Bronchial epithelial cell (primary cell): Measurements from ENCODE around the gene SSUH2. TPM values are rescaled to one million over a fixed set of nuclear protein-coding genes. Genes with fewer than 3 reads are reported as not detected.
A peak's percentile ranks its signal among the peaks of the same experiment; 100 is the strongest.

Experiments used
- DNase-seq: peaks from one replicate; pipeline ENCODE4 v3.0.0-alpha.2; 2010; ENCODE audit warnings: low read depth
- FAIRE-seq: peaks from 2 replicates; lab custom pipeline; 2011; peaks lifted over from hg19 to GRCh38; lab: Jason Lieb, UNC
- H3K27me3 ChIP-seq: 2 replicates; pipeline ENCODE4 v1.5.1; 2011; ENCODE audit warnings: low read length; ENCODE audit not compliant: control insufficient read depth, insufficient read depth
- H3K36me3 ChIP-seq: 2 replicates; pipeline ENCODE4 v1.5.1; 2011; ENCODE audit warnings: low read length; ENCODE audit not compliant: control insufficient read depth, insufficient read depth
- H3K4me3 ChIP-seq: 2 replicates; pipeline ENCODE4 v1.5.1; 2011; ENCODE audit warnings: mild to moderate bottlenecking, low read depth, low read length, control low read depth
- total RNA-seq: library from RNA; depleted of rRNA; stranded (reverse); fragments of >200 nt; gene quantifications from 2 replicates; pipeline ENCODE4 v1.2.1, GENCODE V29; 2014
- TF ChIP-seq, protein P1 (sequence below): IDR thresholded peaks from 2 replicates; pipeline ENCODE4 v1.5.1; 2011; ENCODE audit warnings: mild to moderate bottlenecking, moderate library complexity, low read length, control low read depth, inconsistent platforms; ENCODE audit not compliant: insufficient read depth, severe bottlenecking

Gene SSUH2
- total RNA-seq, 1 donor from 2014 or later, result 0.26 TPM

DNA sequence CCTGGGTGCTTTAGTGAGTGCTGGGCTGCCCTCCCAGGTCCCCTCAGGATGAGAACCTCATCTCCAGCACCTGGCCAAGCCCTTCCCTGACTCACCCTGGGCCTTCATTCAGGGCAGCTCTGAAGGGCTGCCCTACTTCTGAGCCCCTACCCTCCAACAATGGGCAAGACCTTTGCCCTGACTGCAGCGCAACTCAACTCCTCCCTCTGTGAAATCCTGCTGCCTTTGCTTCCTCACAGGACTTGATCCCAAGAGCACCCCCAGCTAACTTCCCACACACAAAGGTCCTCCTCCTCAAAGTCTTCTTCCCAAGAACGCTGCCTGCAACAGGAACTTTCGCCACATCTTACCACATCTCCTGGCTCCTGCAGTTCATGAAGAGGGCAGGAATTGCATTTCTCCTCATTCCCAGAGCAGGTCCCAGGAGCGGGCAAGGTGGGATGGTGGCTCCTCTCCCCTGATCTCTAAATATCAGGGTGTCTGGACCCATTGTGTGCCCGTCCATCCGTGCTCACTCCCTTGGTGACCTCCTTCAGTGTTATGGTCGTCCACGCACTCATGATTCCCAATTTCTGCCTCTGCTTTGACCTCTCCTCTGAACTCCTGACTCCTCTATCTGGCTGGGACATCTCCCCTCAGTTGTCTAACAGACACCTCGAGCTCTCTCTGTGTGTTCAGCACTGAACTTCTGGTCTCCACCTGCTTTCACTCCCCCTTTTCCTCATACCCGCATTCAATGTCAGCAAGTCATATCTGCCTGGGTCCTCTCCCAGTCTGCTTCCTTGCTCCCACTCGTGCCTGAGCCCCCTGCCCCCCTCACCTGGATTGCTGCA is 4.5 kb upstream of the SSUH2 start:
- Histone ChIP-seq H3K4me3 (no peak overlapping the region), H3K36me3 (no peaks in the 10 kb centered on the region), H3K27me3 (no peaks in the 10 kb centered on the region)
- DNase-seq, result no peak
- TF ChIP-seq, protein P1, sequence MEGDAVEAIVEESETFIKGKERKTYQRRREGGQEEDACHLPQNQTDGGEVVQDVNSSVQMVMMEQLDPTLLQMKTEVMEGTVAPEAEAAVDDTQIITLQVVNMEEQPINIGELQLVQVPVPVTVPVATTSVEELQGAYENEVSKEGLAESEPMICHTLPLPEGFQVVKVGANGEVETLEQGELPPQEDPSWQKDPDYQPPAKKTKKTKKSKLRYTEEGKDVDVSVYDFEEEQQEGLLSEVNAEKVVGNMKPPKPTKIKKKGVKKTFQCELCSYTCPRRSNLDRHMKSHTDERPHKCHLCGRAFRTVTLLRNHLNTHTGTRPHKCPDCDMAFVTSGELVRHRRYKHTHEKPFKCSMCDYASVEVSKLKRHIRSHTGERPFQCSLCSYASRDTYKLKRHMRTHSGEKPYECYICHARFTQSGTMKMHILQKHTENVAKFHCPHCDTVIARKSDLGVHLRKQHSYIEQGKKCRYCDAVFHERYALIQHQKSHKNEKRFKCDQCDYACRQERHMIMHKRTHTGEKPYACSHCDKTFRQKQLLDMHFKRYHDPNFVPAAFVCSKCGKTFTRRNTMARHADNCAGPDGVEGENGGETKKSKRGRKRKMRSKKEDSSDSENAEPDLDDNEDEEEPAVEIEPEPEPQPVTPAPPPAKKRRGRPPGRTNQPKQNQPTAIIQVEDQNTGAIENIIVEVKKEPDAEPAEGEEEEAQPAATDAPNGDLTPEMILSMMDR, result no peak
- FAIRE-seq, result no peak

GRCh38 chr3:8647137-8647985 is 2.8 kb upstream of the SSUH2 start:
- Histone ChIP-seq H3K4me3 (no peak overlapping the region), H3K27me3 (no peaks in the 10 kb centered on the region), H3K36me3 (no peaks in the 10 kb centered on the region)
- DNase-seq (no peak), FAIRE-seq (no peak)
- TF ChIP-seq, protein P1, result no peak

GRCh38 chr3:8646313-8646938 is 1.8 kb upstream of the SSUH2 start:
- FAIRE-seq, result no peak
- DNase-seq, result no peak

GRCh38 chr3:8645712-8646111 is 1.1 kb upstream of the SSUH2 start:
- peak; percentile 18 for FAIRE-seq

More at GRCh38 chr3:8646313-8646938, 1.8 kb upstream of the SSUH2 start:
- H3K36me3 ChIP-seq, result no peaks in the 10 kb centered on the region
- no peak overlapping the region for H3K4me3 ChIP-seq
- H3K27me3 ChIP-seq, result no peaks in the 10 kb centered on the region
- TF ChIP-seq, protein P1, result no peak

DNA sequence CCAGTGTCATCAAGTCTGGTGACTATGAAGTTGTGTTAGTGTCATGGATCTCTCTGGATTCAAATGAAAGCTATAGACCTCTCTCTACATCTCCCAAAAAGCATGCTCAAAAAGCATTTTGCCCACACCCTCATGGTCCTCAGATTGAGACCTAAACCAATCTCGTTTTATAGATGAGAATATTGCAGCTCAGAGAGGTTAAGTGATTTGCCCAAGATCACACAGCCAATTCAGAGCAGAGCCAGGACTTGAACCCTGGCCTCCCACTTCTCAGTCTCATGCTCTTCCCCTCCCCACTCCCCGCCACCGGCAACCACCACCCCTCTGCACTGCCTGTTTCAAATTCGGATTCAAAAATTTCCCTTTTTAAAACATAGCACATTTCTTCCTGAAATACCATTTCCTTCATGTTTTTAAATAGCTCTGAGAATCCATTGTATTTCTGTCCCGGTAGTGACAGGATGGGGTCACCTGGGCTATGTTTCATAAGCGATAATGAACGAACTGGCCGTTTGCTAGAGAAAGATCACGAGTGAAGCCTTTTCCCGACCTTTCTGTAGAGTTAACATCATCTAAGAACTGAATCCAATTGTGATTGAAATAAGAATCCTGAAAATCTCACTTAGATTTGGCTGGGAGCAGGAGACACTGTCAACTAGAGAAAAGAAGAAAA is 769 bp downstream of the SSUH2 start:
- TF ChIP-seq, protein P1, result no peak
- H3K4me3 ChIP-seq, result no peak overlapping the region
- no peaks in the 10 kb centered on the region for H3K27me3 ChIP-seq
- FAIRE-seq (no peak), DNase-seq (no peak)
- H3K36me3 ChIP-seq, result no peaks in the 10 kb centered on the region

More at GRCh38 chr3:8645712-8646111, 1.1 kb upstream of the SSUH2 start:
- DNase-seq, result no peak
- no peak overlapping the region for H3K4me3 ChIP-seq
- TF ChIP-seq, protein P1, result no peak
- H3K27me3 ChIP-seq, result no peaks in the 10 kb centered on the region
- H3K36me3 ChIP-seq, result no peaks in the 10 kb centered on the region
